ENCODE data around the gene WBP1.

WBP1 gene

GRCh38 chr2:74493546-74493945 lies 35.3 kb downstream of the WBP1 start:
- no peak for TF ChIP-seq ZBTB7A (IDR thresholded peaks at IDR 0.05; ENCODE audit: low read depth)
- TF ChIP-seq REST (IDR thresholded peaks at IDR 0.05; ENCODE audit: low read depth): no peak
- TF ChIP-seq CEBPB (IDR thresholded peaks at IDR 0.05): no peak
- TF ChIP-seq TCF12 (IDR thresholded peaks at IDR 0.05; ENCODE audit: low read depth): no peak
- no peak for TF ChIP-seq RAD21 (IDR thresholded peaks at IDR 0.05; ENCODE audit: low read depth)
- no peak for TF ChIP-seq CREB1 (IDR thresholded peaks at IDR 0.05; ENCODE audit: low read depth)
- TF ChIP-seq EGR1 (IDR thresholded peaks at IDR 0.05): no peak
- TF ChIP-seq TEAD4 (IDR thresholded peaks at IDR 0.05): no peak
- no peak for TF ChIP-seq NFIC (IDR thresholded peaks at IDR 0.05)
- TF ChIP-seq EP300 (IDR thresholded peaks at IDR 0.05; ENCODE audit: borderline replicate concordance): no peak
- TF ChIP-seq USF1 (IDR thresholded peaks at IDR 0.05): no peak
- no peak for TF ChIP-seq FOXM1 (IDR thresholded peaks at IDR 0.05; ENCODE audit: borderline replicate concordance, low read depth)
- no peak for TF ChIP-seq MAX (IDR thresholded peaks at IDR 0.05)
- no peak for TF ChIP-seq TAF1 (IDR thresholded peaks at IDR 0.05; ENCODE audit: low read depth)

- TF ChIP-seq USF1 (IDR thresholded peaks at IDR 0.05) (no peak), EGR1 (IDR thresholded peaks at IDR 0.05) (no peak), NFIC (IDR thresholded peaks at IDR 0.05) (no peak), TEAD4 (IDR thresholded peaks at IDR 0.05) (no peak), RAD21 (IDR thresholded peaks at IDR 0.05; ENCODE audit: low read depth) (no peak), REST (IDR thresholded peaks at IDR 0.05; ENCODE audit: low read depth) (no peak), TAF1 (IDR thresholded peaks at IDR 0.05; ENCODE audit: low read depth) (no peak), CEBPB (IDR thresholded peaks at IDR 0.05) (no peak), TCF12 (IDR thresholded peaks at IDR 0.05; ENCODE audit: low read depth) (no peak), CREB1 (IDR thresholded peaks at IDR 0.05; ENCODE audit: low read depth) (no peak)
These were observed 37.2 kb downstream of the WBP1 start for GRCh38 chr2:74495440-74495839.

- TF ChIP-seq NFIC (IDR thresholded peaks at IDR 0.05) (peak; percentile 84), USF1 (IDR thresholded peaks at IDR 0.05) (no peak)
These were observed 38.9 kb downstream of the WBP1 start for GRCh38 chr2:74496997-74497776.

GRCh38 chr2:74497777-74498499 lies 39.7 kb downstream of the WBP1 start:
- TF ChIP-seq USF1 (IDR thresholded peaks at IDR 0.05): no peak
- no peak for TF ChIP-seq EGR1 (IDR thresholded peaks at IDR 0.05)
- TF ChIP-seq YY1 (IDR thresholded peaks at IDR 0.05; ENCODE audit: low read depth): no peak
- TF ChIP-seq CREB1 (IDR thresholded peaks at IDR 0.05; ENCODE audit: low read depth): no peak
- no peak for TF ChIP-seq MAX (IDR thresholded peaks at IDR 0.05)
- TF ChIP-seq TEAD4 (IDR thresholded peaks at IDR 0.05): no peak
- no peak for TF ChIP-seq TCF12 (IDR thresholded peaks at IDR 0.05; ENCODE audit: low read depth)
- no peak for TF ChIP-seq EP300 (IDR thresholded peaks at IDR 0.05; ENCODE audit: borderline replicate concordance)
- no peak for TF ChIP-seq REST (IDR thresholded peaks at IDR 0.05; ENCODE audit: low read depth)
- no peak for TF ChIP-seq ZBTB7A (IDR thresholded peaks at IDR 0.05; ENCODE audit: low read depth)
- TF ChIP-seq NFIC (IDR thresholded peaks at IDR 0.05): no peak
- TF ChIP-seq TAF1 (IDR thresholded peaks at IDR 0.05; ENCODE audit: low read depth): no peak
- no peak for TF ChIP-seq FOXM1 (IDR thresholded peaks at IDR 0.05; ENCODE audit: borderline replicate concordance, low read depth)
- TF ChIP-seq CEBPB (IDR thresholded peaks at IDR 0.05): no peak
